GM23338 (cell line): ENCODE data around the gene LAMTOR1. TPM values are rescaled to one million over a fixed set of nuclear protein-coding genes. Genes with fewer than 3 reads are reported as not detected.

Experiments
- ATAC-seq: fragments of 200-7000 bp; cut with Tn5 transposase; 3 replicates; pipeline ENCODE4 v1.9.1; 2020
- DNase-seq: peaks from one replicate; pipeline ENCODE4 v3.0.0-alpha.2; 2015; ENCODE audit warnings: low spot score
- H2AFZ ChIP-seq: fragments of 200-600 bp; sonication (generic); 2 replicates; pipeline ENCODE4 v1.8.0; 2016; ENCODE audit warnings: antibody characterized with exemption, mild to moderate bottlenecking, moderate library complexity
- H3F3A ChIP-seq: fragments of 200-600 bp; sonication (generic); replicated peaks from 2 replicates; pipeline ENCODE4 v1.8.0; 2017; ENCODE audit warnings: antibody characterized with exemption, mixed run types, low read depth
- H3K27ac ChIP-seq: fragments of 200-600 bp; sonication (generic); 2 replicates; pipeline ENCODE4 v1.6.1; 2016; ENCODE audit warnings: low read depth
- H3K27me3 ChIP-seq: fragments of 200-600 bp; sonication (generic); 2 replicates; pipeline ENCODE4 v1.8.0; 2016; ENCODE audit warnings: mild to moderate bottlenecking, mixed run types, moderate library complexity; ENCODE audit not compliant: insufficient read depth
- H3K36me3 ChIP-seq: fragments of 200-600 bp; sonication (generic); 2 replicates; pipeline ENCODE4 v1.8.0; 2016; ENCODE audit warnings: mild to moderate bottlenecking; ENCODE audit not compliant: insufficient read depth
- H3K4me1 ChIP-seq: fragments of 200-600 bp; sonication (generic); 2 replicates; pipeline ENCODE4 v1.8.0; 2016; ENCODE audit warnings: mild to moderate bottlenecking, moderate library complexity; ENCODE audit not compliant: insufficient read depth
- H3K4me2 ChIP-seq: fragments of 200-600 bp; sonication (generic); 2 replicates; pipeline ENCODE4 v1.7.1; 2017; ENCODE audit warnings: mixed run types
- H3K4me3 ChIP-seq: fragments of 200-600 bp; sonication (generic); 2 replicates; pipeline ENCODE4 v1.6.1; 2016; ENCODE audit warnings: mixed run types
- H3K79me2 ChIP-seq: fragments of 200-600 bp; sonication (generic); replicated peaks from 2 replicates; pipeline ENCODE4 v1.8.0; 2017; ENCODE audit warnings: mild to moderate bottlenecking; ENCODE audit not compliant: insufficient read depth
- H3K9me2 ChIP-seq: fragments of 200-600 bp; sonication (generic); 2 replicates; pipeline ENCODE4 v1.8.0; 2017; ENCODE audit not compliant: insufficient read depth
- H4K20me1 ChIP-seq: fragments of 200-600 bp; sonication (generic); replicated peaks from 2 replicates; pipeline ENCODE4 v1.8.0; 2017; ENCODE audit warnings: mild to moderate bottlenecking; ENCODE audit not compliant: insufficient read depth
- H3K27ac Mint-ChIP-seq: 2 replicates; pipeline ENCODE4 v1.8.0; 2020; ENCODE audit warnings: inconsistent platforms, mild to moderate bottlenecking, moderate library complexity, mixed read lengths
- H3K27me3 Mint-ChIP-seq: 3 replicates; pipeline ENCODE4 v1.8.0; 2022; ENCODE audit warnings: low read depth, mild to moderate bottlenecking, moderate library complexity, mixed read lengths, inconsistent platforms; ENCODE audit not compliant: insufficient read depth, poor library complexity
- H3K36me3 Mint-ChIP-seq: 3 replicates; pipeline ENCODE4 v1.8.0; 2021; ENCODE audit warnings: low read depth, mild to moderate bottlenecking, inconsistent platforms, moderate library complexity, mixed read lengths
- H3K4me1 Mint-ChIP-seq: 3 replicates; pipeline ENCODE4 v1.8.0; 2020; ENCODE audit warnings: mild to moderate bottlenecking, inconsistent platforms, mixed read lengths
- H3K4me3 Mint-ChIP-seq: 3 replicates; pipeline ENCODE4 v1.8.0; 2021; ENCODE audit warnings: moderate library complexity, mild to moderate bottlenecking, inconsistent platforms, mixed read lengths
- H3K9me3 Mint-ChIP-seq: 3 replicates; pipeline ENCODE4 v1.8.0; 2020; ENCODE audit warnings: moderate library complexity, mild to moderate bottlenecking, inconsistent platforms, mixed read lengths
- CREB1 ChIP-seq: fragments of 250-450 bp; sonication (Bioruptor Pico); IDR thresholded peaks from 2 replicates; pipeline ENCODE4 v1.5.0; 2020; ENCODE audit warnings: low read depth, mild to moderate bottlenecking, moderate library complexity
- EZH2phosphoT487 ChIP-seq: fragments of 200-600 bp; sonication (generic); IDR thresholded peaks from one replicate; pipeline ENCODE4 v1.8.1; 2018; ENCODE audit warnings: antibody characterized with exemption; ENCODE audit not compliant: unreplicated experiment
- JUNB ChIP-seq: IDR thresholded peaks from one replicate; pipeline ENCODE4 v1.6.1; 2016; ENCODE audit warnings: antibody characterized with exemption; ENCODE audit not compliant: unreplicated experiment
- NANOG ChIP-seq: IDR thresholded peaks from 2 replicates; pipeline ENCODE4 v1.6.1; 2016; ENCODE audit warnings: antibody characterized with exemption, borderline replicate concordance
- POLR2AphosphoS5 ChIP-seq: IDR thresholded peaks from 2 replicates; pipeline ENCODE4 v1.6.1; 2016; ENCODE audit warnings: antibody characterized with exemption, low read depth
- STAT1 ChIP-seq: IDR thresholded peaks from one replicate; pipeline ENCODE4 v1.6.1; 2016; ENCODE audit warnings: antibody characterized with exemption; ENCODE audit not compliant: unreplicated experiment
- ZNF114 ChIP-seq: fragments of 250-450 bp; sonication (Bioruptor Pico); IDR thresholded peaks from 2 replicates; pipeline ENCODE4 v1.5.0; 2020; ENCODE audit warnings: mild to moderate bottlenecking, moderate library complexity
- ZNF331 ChIP-seq: fragments of 250-450 bp; sonication (Bioruptor Pico); IDR thresholded peaks from 2 replicates; pipeline ENCODE4 v1.5.0; 2020; ENCODE audit warnings: low read depth, mild to moderate bottlenecking, moderate library complexity
- polyA plus RNA-seq: library from polyadenylated mRNA; unstranded; fragments of >200 nt; fragmentation: Nextera tagmentation; extraction: Ambion mirVana; gene quantifications from 2 replicates; pipeline ENCODE4 v1.2.1, GENCODE V29; 2016
- total RNA-seq: library from RNA; depleted of rRNA; stranded (reverse); fragments of >200 nt; shearing (Covaris generic); gene quantifications from 2 replicates; pipeline ENCODE4 v1.2.3, GENCODE V29; 2014
- TF ChIP-seq, protein P1 (sequence below), 2 experiments: fragments of 200-600 bp in 1 of 2; sonication (generic) in 1 of 2; conservative IDR thresholded peaks; 2 replicates each; pipeline versions ENCODE4 v1.5.1 to v1.6.1; 2016 to 2017; ENCODE audit warnings: antibody characterized with exemption in 2 of 2, low read depth in 2 of 2, mild to moderate bottlenecking in 2 of 2, moderate library complexity in 1 of 2
- TF ChIP-seq, protein P2 (sequence below): IDR thresholded peaks from one replicate; pipeline ENCODE4 v1.6.1; 2018; ENCODE audit warnings: antibody characterized with exemption; ENCODE audit not compliant: unreplicated experiment
- TF ChIP-seq, protein P3 (sequence below): IDR thresholded peaks from 2 replicates; pipeline ENCODE4 v1.6.1; 2016; ENCODE audit warnings: antibody characterized with exemption

The LAMTOR1 gene
- total and polyA plus RNA-seq, 2 experiments from 2014 or later, result 112 to 157 TPM

DNA sequence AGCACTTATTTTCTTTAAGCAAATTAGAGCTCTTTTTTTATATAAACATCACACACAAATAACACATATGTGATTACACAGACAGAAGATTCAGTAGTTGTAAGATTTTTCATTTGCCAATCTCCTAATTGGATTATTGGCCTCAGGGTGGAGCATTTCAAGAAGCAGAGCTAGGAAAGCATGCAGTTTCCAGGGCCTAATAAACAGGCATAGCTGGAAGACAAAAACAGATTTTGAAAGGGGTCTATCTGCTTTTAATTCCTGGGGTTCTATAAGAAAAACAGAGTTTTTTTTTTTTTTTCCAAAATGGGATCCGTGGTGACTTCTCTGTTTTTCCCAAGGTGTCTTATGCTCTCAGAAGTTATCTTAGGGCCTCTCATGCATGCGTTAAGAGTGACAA lies 24.8 kb upstream of the LAMTOR1 start:
- no peaks in the 10 kb centered on the region for H3K79me2 ChIP-seq

DNA sequence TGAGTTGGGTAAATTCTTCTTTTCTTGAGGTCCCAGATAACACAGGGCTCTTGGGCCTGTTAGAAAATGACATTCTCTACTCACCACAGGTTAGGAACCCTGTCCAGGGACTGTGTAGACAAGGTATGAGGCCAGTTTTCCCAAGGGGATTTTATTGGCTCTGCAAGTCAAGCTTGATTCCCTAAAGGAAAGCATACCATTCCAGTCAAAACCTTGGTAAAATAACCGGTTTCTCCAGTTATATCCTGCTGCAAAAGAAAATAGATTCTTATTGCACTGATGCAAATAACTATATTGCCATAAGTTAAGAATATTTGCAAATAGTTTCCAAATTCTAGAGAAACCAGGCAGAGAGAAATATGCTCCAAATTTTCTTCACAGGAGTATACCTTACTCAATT lies 22.9 kb upstream of the LAMTOR1 start:
- no peaks in the 10 kb centered on the region for H3K4me1 Mint-ChIP-seq
- no peaks in the 10 kb centered on the region for H3K79me2 ChIP-seq
- TF ChIP-seq, protein P1, sequence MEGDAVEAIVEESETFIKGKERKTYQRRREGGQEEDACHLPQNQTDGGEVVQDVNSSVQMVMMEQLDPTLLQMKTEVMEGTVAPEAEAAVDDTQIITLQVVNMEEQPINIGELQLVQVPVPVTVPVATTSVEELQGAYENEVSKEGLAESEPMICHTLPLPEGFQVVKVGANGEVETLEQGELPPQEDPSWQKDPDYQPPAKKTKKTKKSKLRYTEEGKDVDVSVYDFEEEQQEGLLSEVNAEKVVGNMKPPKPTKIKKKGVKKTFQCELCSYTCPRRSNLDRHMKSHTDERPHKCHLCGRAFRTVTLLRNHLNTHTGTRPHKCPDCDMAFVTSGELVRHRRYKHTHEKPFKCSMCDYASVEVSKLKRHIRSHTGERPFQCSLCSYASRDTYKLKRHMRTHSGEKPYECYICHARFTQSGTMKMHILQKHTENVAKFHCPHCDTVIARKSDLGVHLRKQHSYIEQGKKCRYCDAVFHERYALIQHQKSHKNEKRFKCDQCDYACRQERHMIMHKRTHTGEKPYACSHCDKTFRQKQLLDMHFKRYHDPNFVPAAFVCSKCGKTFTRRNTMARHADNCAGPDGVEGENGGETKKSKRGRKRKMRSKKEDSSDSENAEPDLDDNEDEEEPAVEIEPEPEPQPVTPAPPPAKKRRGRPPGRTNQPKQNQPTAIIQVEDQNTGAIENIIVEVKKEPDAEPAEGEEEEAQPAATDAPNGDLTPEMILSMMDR (conservative IDR thresholded peaks at IDR 0.05; ENCODE audit: low read depth in 2 of 2), result no peak
- TF ChIP-seq, protein P2, sequence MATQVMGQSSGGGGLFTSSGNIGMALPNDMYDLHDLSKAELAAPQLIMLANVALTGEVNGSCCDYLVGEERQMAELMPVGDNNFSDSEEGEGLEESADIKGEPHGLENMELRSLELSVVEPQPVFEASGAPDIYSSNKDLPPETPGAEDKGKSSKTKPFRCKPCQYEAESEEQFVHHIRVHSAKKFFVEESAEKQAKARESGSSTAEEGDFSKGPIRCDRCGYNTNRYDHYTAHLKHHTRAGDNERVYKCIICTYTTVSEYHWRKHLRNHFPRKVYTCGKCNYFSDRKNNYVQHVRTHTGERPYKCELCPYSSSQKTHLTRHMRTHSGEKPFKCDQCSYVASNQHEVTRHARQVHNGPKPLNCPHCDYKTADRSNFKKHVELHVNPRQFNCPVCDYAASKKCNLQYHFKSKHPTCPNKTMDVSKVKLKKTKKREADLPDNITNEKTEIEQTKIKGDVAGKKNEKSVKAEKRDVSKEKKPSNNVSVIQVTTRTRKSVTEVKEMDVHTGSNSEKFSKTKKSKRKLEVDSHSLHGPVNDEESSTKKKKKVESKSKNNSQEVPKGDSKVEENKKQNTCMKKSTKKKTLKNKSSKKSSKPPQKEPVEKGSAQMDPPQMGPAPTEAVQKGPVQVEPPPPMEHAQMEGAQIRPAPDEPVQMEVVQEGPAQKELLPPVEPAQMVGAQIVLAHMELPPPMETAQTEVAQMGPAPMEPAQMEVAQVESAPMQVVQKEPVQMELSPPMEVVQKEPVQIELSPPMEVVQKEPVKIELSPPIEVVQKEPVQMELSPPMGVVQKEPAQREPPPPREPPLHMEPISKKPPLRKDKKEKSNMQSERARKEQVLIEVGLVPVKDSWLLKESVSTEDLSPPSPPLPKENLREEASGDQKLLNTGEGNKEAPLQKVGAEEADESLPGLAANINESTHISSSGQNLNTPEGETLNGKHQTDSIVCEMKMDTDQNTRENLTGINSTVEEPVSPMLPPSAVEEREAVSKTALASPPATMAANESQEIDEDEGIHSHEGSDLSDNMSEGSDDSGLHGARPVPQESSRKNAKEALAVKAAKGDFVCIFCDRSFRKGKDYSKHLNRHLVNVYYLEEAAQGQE, result no peak
- TF ChIP-seq, protein P3, sequence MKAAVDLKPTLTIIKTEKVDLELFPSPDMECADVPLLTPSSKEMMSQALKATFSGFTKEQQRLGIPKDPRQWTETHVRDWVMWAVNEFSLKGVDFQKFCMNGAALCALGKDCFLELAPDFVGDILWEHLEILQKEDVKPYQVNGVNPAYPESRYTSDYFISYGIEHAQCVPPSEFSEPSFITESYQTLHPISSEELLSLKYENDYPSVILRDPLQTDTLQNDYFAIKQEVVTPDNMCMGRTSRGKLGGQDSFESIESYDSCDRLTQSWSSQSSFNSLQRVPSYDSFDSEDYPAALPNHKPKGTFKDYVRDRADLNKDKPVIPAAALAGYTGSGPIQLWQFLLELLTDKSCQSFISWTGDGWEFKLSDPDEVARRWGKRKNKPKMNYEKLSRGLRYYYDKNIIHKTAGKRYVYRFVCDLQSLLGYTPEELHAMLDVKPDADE, result no peak
- TF ChIP-seq POLR2AphosphoS5 (no peak), CREB1 (CRISPR knock-in tag) (no peak), ZNF331 (no peak), ZNF114 (CRISPR knock-in tag) (no peak)

More for the DNA sequence above, 24.8 kb upstream of the LAMTOR1 start:
- H3F3A ChIP-seq, result no peaks in the 10 kb centered on the region
- no peak overlapping the region for H3K4me3 Mint-ChIP-seq
- H3K27me3 ChIP-seq, result no peaks in the 10 kb centered on the region
- H4K20me1 ChIP-seq, result no peaks in the 10 kb centered on the region
- no peaks in the 10 kb centered on the region for H3K4me1 ChIP-seq
- no peaks in the 10 kb centered on the region for H3K9me2 ChIP-seq
- DNase-seq, result no peak
- H3K36me3 Mint-ChIP-seq, result peaks cover 18% of the 10 kb centered on the region
- no peak overlapping the region for H3K4me2 ChIP-seq
- H3K4me1 Mint-ChIP-seq, result no peaks in the 10 kb centered on the region
- H3K27ac ChIP-seq, result no peak overlapping the region
- H3K36me3 ChIP-seq, result no peaks in the 10 kb centered on the region; the same call in 1 of the 2 replicates
- H3K9me3 Mint-ChIP-seq, result peaks cover 51% of the 10 kb centered on the region
- TF ChIP-seq JUNB (no peak), CREB1 (CRISPR knock-in tag) (no peak), ZNF114 (CRISPR knock-in tag) (no peak), NANOG (no peak), ZNF331 (no peak), EZH2phosphoT487 (no peak), POLR2AphosphoS5 (no peak), STAT1 (no peak)
- TF ChIP-seq, protein P2, result no peak
- TF ChIP-seq, protein P3, result no peak
- H3K27me3 Mint-ChIP-seq, result peaks cover 8% of the 10 kb centered on the region
- H2AFZ ChIP-seq, result no peak overlapping the region
- no peak for ATAC-seq
- H3K27ac Mint-ChIP-seq, result no peak overlapping the region
- H3K4me3 ChIP-seq, result no peak overlapping the region

More for the DNA sequence above, 22.9 kb upstream of the LAMTOR1 start:
- Mint-ChIP-seq H3K27ac (no peak overlapping the region), H3K9me3 (peaks cover 52% of the 10 kb centered on the region), H3K27me3 (peaks cover 7% of the 10 kb centered on the region), H3K4me3 (no peak overlapping the region), H3K36me3 (peaks cover 18% of the 10 kb centered on the region)
- Histone ChIP-seq H4K20me1 (no peaks in the 10 kb centered on the region), H3F3A (no peaks in the 10 kb centered on the region), H3K27ac (no peak overlapping the region), H2AFZ (no peak overlapping the region), H3K4me2 (no peak overlapping the region), H3K4me3 (no peak overlapping the region), H3K36me3 (no peaks in the 10 kb centered on the region; the same call in 1 of the 2 replicates), H3K9me2 (no peaks in the 10 kb centered on the region), H3K27me3 (no peaks in the 10 kb centered on the region), H3K4me1 (no peaks in the 10 kb centered on the region)
- ATAC-seq, result no peak
- no peak for DNase-seq
